PC-9 (cell line): ENCODE data around the gene LYST.

Source experiments
- EZH2 ChIP-seq: fragments of 200-600 bp; sonication (generic); IDR thresholded peaks from 2 replicates; pipeline ENCODE4 v1.8.0; 2017; ENCODE audit warnings: antibody characterized with exemption, low read depth
- TF ChIP-seq, protein P1 (sequence below): fragments of 200-600 bp; sonication (generic); conservative IDR thresholded peaks from 2 replicates; pipeline ENCODE4 v1.6.1; 2017; ENCODE audit warnings: mixed run types, antibody characterized with exemption, mild to moderate bottlenecking, moderate library complexity

DNA sequence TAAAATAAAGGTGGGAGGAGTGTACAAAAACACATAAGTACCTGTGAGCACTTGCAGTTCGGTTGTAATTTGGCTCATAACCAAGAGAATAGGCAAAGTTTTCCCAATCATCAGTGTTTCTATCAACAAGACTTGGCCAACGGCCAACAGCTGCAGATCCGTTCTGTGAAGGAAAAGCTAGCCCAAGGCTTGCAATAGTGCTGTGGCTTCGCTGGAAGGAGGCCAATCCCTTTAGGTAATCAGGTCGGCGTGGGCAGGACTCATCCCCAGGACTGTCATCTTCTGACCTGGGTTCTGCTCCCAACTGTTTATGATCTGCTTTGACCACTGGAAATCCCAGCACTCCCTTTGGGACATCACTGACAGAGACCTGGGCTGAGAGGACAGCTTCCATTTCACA lies 107.8 kb downstream of the LYST start:
- TF ChIP-seq, protein P1, sequence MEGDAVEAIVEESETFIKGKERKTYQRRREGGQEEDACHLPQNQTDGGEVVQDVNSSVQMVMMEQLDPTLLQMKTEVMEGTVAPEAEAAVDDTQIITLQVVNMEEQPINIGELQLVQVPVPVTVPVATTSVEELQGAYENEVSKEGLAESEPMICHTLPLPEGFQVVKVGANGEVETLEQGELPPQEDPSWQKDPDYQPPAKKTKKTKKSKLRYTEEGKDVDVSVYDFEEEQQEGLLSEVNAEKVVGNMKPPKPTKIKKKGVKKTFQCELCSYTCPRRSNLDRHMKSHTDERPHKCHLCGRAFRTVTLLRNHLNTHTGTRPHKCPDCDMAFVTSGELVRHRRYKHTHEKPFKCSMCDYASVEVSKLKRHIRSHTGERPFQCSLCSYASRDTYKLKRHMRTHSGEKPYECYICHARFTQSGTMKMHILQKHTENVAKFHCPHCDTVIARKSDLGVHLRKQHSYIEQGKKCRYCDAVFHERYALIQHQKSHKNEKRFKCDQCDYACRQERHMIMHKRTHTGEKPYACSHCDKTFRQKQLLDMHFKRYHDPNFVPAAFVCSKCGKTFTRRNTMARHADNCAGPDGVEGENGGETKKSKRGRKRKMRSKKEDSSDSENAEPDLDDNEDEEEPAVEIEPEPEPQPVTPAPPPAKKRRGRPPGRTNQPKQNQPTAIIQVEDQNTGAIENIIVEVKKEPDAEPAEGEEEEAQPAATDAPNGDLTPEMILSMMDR = no peak
- no peak for TF ChIP-seq EZH2
